Measurements from ENCODE around the gene RTF2.

RTF2 gene

GRCh38 chr20:56451056-56451765 is 17.2 kb upstream of the RTF2 start:
- in situ Hi-C loops (cut with HindIII; ENCODE audit: low sequenced_read_pairs) = no loop called here
- DNase-seq (ENCODE audit: low read depth) = no peak
- TF ChIP-seq, protein P1, sequence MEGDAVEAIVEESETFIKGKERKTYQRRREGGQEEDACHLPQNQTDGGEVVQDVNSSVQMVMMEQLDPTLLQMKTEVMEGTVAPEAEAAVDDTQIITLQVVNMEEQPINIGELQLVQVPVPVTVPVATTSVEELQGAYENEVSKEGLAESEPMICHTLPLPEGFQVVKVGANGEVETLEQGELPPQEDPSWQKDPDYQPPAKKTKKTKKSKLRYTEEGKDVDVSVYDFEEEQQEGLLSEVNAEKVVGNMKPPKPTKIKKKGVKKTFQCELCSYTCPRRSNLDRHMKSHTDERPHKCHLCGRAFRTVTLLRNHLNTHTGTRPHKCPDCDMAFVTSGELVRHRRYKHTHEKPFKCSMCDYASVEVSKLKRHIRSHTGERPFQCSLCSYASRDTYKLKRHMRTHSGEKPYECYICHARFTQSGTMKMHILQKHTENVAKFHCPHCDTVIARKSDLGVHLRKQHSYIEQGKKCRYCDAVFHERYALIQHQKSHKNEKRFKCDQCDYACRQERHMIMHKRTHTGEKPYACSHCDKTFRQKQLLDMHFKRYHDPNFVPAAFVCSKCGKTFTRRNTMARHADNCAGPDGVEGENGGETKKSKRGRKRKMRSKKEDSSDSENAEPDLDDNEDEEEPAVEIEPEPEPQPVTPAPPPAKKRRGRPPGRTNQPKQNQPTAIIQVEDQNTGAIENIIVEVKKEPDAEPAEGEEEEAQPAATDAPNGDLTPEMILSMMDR (IDR thresholded peaks at IDR 0.05; ENCODE audit: low read depth, low read length, missing control alignments) = no peak
- no peak overlapping the region for H3K4me3 ChIP-seq (ENCODE audit: low read depth, low read length)

DNA sequence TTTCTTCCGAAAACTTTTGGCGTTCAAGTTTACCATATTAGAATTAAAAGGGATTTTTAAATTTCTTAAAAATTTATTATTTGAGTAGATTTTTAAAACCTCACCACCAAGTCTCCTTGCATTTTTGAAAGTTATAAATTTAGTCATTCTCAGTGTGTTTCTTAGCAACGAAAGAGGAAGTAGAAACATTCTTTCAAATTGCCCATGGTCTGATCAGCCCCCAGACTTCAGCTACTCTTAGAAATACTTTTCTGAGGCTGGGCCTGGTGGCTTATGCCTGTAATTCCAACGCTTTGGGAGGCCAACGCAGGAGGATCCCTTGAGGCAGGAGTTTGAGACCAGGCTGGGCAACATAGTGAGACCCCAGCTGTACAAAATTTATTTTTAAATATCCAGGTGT is 15.1 kb upstream of the RTF2 start:
- TF ChIP-seq, protein P1 (IDR thresholded peaks at IDR 0.05; ENCODE audit: low read depth, low read length, missing control alignments) = no peak
- H3K4me3 ChIP-seq (ENCODE audit: low read depth, low read length) = no peak overlapping the region
- in situ Hi-C loops (cut with HindIII; ENCODE audit: low sequenced_read_pairs) = no loop called here
- no peak for DNase-seq (ENCODE audit: low read depth)

- in situ Hi-C loops (cut with HindIII; ENCODE audit: low sequenced_read_pairs) = no loop called here
- DNase-seq (ENCODE audit: low read depth) = no peak
- TF ChIP-seq, protein P1 (IDR thresholded peaks at IDR 0.05; ENCODE audit: low read depth, low read length, missing control alignments) = no peak
- no peak overlapping the region for H3K4me3 ChIP-seq (ENCODE audit: low read depth, low read length)
Observed at GRCh38 chr20:56454754-56455153, 13.7 kb upstream of the RTF2 start.

DNA sequence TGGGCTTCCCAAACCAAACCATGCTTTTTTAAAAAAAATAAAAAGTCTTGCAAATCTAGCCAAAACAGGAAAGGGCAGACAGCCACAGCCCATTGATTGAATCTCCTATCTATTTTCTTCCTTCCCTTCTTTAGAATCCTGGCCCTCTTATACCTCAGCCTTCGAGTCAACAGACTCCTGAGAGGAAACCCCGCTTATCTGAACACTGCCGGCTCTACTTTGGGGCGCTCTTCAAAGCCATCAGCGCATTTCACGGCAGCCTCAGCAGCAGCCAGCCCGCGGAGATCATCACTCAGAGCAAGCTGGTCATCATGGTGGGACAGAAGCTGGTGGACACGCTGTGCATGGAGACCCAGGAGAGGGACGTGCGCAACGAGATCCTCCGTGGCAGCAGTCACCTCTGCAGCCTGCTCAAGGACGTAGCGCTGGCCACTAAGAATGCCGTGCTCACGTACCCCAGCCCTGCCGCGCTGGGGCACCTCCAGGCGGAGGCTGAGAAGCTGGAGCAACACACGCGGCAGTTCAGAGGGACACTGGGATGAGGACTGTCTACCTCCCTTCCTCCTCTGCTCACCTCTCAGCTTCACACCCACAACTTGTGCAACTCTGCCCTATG is 10.1 kb upstream of the RTF2 start:
- H3K4me3 ChIP-seq (ENCODE audit: low read depth, low read length) = no peak overlapping the region
- in situ Hi-C loops (cut with HindIII; ENCODE audit: low sequenced_read_pairs) = no loop called here
- TF ChIP-seq, protein P1 (IDR thresholded peaks at IDR 0.05; ENCODE audit: low read depth, low read length, missing control alignments) = no peak
- no peak for DNase-seq (ENCODE audit: low read depth)

DNA sequence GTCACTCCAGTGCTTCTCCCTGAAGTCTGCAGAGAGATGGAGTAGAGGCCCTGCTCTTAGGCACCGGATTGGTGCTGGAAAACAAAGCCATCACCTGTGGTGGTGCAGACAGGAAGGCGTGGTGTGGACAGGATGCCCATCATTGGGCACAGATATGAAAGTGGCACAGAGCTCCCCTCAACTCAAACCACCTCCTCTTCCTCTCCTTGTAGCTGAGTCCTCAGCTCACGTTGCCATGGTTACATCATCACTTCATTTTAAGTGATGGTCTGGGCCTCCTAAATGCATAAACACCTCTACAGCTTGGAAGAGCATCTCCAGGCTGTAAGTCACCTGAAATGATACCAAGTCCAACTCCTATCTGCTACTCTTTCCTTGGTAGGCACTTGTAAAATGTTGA is 8.0 kb upstream of the RTF2 start:
- no peak overlapping the region for H3K4me3 ChIP-seq (ENCODE audit: low read depth, low read length)
- no peak for DNase-seq (ENCODE audit: low read depth)
- in situ Hi-C loops (cut with HindIII; ENCODE audit: low sequenced_read_pairs) = no loop called here
- TF ChIP-seq, protein P1 (IDR thresholded peaks at IDR 0.05; ENCODE audit: low read depth, low read length, missing control alignments) = no peak

GRCh38 chr20:56461576-56461975 is 6.9 kb upstream of the RTF2 start:
- TF ChIP-seq, protein P1 (IDR thresholded peaks at IDR 0.05; ENCODE audit: low read depth, low read length, missing control alignments) = no peak
- in situ Hi-C loops (cut with HindIII; ENCODE audit: low sequenced_read_pairs) = no loop called here
- no peak for DNase-seq (ENCODE audit: low read depth)
- no peak overlapping the region for H3K4me3 ChIP-seq (ENCODE audit: low read depth, low read length)

All from astrocyte of the cerebellum (primary cell).